CD4-positive, alpha-beta T cell treated with Interferon gamma for 1 hour (primary cell): Measurements from ENCODE around the gene HSPE1.
"Not testable (repeated sequence)": the region's sequence is repeated elsewhere in the genome, so short reads cannot be mapped to it uniquely, and the experiment has no call there.

Experiments used
- DNase-seq: peaks from one replicate; pipeline ENCODE4 v3.0.0-alpha.2; 2020

Gene HSPE1

DNA sequence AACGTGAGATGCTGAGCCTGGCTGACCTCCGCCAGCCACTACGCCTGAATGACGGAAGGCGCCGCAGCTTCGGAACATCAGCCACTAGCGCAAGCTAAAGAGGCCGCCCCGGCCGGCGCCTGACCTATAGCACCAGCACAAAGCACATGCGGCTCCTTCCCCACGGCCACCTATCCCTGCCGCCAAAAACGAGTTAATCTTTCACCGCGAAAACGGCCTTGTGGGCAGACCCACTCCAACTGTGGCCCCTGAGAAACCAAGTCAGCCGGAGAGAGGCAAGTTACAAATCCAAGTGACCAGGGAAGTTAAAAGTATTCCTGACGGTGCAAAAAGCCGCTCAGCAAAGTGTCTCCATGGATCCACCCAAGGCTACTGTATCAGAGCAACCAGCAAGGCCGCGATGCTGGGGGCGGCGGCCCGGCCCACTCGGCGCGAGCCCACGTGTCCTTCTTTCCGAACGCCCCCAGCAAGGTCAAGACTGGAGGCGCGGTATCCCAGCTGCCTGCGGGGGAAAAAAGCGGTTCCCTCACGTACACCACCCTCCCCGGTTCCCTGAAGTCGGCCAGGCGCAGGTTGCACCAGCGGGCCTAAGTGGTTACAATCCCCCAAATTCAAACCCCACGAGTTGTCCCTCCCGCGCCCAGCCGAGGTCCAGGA is 1.1 kb upstream of the HSPE1 start:
- DNase-seq = peak; percentile 51

DNA sequence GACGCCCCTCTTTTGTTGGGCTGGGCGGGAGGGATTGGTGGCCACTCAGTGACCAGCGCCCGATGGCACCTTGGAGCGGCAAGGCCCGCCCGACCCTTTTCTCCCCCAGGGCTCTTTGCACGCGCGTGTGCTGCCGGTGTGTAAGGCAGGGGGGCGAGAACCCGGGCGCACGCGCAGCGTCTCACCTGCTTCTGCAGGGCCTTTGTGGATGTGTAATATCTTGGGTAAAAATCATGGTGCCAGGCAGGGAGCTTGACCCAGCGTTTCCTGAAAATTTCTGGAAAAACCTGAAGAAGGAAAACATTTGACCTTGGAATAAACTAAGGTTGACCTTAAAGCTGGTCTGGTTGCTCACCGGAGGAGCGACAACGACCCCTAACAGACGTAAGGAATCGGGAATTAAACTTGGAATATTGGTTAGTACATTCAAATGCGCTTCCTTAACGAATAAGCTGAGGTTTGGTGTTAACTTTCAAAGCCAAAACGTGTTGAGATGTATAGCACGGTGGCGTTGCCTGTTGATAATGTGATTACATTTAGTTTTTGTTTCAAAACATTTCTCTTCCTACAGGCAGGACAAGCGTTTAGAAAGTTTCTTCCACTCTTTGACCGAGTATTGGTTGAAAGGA is 438 bp downstream of the HSPE1 start:
- no peak for DNase-seq

DNA sequence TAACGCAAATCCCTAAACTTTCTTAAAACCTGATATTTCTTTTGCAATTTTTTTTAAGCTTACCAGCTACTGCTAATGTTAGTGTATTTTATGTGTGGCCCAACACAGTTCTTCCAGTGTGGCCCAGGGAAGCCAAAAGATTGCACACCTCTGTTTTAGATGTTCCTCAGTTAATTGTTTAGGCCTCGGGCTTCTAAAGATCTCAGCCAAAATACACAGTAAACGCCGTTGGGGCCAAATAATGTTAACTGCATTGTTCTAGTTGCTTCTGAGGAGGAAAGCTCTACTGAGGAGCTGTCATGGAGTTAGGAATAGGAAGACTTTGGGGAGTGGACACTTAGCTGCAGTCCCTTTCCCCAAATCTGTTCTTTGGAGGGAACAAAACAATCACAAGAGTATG is 2.0 kb downstream of the HSPE1 start:
- no peak for DNase-seq

DNA sequence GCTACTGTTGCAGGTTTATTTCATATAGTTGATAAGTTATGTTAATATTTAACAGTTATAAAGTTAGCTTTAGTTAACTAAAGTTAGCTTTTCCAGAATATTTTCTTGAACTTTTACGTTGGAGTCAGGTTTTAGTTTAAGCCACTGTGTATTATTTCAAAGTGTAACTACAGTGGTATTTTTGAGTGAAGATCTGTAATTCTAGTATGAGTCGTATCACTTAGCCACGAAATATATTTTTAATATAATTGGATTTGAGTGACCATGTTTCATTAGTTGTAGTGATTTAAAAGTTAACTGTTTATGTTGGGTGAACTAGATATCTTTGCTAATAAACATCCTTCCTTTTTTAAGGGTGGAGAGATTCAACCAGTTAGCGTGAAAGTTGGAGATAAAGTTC is 2.5 kb downstream of the HSPE1 start:
- no peak for DNase-seq

DNA sequence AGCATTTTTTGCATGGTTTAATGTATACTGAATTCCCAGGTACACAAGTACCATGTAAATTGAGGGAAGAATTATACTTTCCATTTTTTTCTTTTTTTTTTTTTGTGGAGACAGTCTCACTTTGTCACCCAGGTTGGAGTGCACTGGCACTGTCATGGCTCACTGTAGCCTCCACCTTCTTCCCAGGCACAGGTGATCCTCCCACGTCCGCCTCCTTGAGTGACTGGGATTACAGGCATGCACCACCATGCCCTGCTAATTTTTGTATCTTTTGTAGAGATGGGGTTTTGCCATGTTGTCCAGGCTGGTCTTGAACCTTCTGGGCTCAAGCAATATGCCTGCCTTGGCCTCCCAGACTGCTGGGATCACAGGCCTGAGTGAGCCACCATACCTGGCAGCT is 3.8 kb downstream of the HSPE1 start:
- DNase-seq = no peak

DNA sequence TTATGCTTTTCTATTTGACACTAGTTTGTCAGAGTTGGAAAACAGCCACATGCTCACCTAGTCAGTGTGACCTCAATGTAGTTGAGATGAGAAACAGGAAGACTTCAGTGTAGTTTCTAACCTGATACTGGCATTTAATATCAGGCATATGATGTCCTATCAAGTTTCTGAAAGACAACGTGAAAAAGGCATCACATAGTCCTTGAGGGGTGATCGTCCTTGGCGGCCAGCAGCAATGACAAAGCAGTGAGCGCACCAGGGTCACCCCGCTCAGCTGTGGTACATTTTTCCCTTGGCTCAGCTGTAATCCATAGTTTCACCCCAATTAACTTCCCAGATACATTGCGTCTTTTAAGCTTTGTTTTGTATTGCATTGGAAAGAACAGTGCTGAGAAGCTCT is 4.3 kb downstream of the HSPE1 start:
- DNase-seq = no peak

DNA sequence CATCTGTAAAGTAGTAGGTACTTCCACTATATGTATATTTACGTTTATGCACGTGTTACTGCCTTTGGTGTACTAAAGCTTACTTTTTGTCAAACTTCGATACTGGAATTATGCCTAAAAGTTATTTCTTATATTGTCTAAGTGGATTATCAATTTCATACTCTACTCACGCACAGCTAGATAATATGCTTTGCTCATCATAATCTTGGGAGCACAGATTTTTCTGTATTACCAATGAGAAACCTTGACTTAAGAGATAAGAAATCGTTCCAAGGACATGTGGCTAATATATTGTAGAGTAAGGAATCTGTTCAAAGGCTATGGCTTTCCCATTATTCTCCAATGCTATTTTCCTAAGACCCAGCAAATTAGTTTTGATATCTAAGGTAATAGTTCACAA is 6.5 kb downstream of the HSPE1 start:
- no peak for DNase-seq

DNA sequence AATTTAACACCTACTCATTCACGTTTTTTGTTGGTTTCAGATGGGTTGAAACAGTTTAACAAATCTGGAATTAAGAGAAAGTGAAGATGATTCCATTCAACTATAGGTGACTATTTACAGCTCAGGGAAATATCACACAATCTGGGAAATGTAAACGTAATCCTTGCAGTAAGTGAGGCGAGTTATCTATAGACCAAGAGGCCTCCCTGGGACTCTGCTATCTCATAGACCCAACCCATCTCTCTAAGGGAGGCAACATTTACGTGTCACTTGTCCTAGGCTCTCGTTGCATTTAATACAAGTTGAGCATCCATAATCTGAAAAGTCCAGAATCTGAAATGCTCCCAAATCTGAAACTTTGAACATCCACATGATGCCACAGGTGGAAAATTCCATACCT is 13.7 kb downstream of the HSPE1 start:
- no peak for DNase-seq

DNA sequence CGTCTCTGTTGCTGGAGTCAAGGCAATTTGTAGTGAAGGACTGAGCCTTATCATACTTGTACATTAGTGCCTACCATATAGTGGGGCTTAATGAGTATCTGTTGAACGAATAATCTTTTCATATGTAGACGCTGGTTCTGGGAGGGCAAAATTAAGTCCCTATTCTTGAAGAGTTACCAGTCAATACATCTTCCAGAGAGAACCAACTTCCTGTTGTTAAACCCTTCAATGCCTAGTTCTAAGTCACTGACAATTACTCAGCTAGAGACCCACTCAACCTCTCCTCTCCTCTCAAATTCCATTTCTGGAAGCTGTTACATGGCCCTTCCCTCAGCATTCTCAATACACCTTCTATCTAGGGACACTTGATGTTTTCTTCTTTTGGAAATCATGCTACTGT is 14.6 kb downstream of the HSPE1 start:
- DNase-seq = no peak

DNA sequence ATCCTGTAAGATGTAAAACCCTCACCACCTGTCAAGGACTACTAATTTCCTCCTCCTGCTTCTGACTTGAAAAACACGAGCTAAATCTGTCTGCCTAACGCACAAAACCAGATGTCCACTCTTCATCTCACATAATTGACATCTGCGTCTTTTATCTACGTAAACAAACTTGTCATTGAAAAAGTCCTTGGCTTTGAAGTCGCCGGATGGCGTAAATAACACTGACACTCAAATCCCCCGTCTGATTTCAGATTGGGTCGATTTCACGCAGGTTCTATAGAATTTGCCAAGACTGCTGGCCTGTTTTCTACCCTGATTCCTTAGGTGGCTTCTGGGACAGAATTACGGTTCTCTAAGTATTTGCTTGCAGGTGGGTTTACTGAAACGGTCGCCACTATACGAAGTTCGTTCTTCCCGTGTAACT is 15.1 kb downstream of the HSPE1 start:
- DNase-seq = no peak

DNA sequence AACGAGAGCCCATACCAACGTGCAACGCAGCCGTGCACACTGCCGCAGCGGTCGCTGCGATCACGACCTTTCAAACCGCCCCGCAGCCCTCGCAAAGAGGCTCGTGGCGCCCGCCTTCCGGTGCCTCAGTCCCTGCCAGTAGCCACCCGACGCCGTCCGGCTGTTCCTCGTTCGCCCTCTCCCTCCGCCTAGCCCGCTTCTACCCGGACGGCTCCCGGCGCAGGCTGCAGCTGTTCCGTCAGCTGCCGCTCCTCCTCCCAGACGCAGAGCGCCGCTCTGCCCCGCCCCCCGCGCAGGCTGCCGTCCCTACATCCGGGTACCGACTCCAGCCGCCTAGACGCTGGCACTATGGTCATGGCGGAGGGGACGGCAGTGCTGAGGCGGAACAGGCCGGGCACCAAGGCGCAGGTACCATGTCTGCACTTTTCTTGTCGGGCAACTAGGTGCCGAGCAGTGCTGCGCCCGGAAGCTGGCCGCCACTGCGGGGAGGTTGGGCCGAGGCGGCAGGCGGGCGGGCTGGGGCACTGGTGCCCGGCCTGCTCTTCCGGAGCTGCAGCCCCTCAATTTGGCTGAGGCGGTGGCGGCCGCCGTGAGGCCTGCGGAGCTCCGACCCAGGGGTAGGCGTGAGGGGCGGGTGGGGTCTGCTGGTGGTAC is 15.7 kb downstream of the HSPE1 start, which contains the start of gene MOB4:
Gene MOB4, plus strand, starts transcription at position 328 of the 654 bp plus-strand sequence. Its CDS starts 21 bp downstream, at position 349.
- peak; percentile 94 for DNase-seq

DNA sequence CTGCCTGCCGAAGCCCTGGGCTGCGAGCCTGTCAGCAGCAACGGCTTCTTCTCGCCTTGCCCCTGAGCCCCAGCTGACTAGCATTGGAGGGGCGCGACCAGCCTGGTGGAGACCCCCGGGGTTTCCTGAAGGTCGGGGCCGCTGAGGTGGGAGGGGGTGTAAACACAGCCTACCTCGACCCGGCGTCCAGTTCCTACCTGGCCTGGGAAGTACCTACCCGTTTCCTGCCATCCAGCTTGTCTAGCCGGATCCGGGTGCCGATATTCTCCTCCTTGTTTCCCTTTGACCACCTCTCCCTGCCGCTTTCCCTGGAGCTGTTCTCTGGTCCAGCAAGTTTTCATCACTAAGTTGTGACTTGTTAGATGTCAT is 16.2 kb downstream of the HSPE1 start:
- DNase-seq = no peak

DNA sequence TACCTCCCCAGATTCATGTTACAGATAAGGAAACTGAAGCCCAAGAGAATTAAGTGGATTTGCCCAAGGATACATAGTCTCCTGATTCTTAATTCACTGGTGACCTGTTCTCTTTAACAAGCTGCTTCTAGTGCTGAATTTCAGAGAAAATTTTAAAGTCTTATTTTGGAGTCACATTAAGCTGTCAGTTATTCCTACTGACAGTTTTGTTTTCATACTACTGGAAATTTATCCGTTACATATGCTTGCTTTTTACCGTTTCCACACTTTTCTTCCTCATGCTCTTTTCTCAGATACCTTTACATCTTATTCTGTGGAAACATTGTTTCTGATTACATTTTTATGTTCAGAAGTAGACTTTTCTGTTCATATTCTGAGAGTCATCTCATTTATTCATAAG is 17.0 kb downstream of the HSPE1 start:
- no peak for DNase-seq

DNA sequence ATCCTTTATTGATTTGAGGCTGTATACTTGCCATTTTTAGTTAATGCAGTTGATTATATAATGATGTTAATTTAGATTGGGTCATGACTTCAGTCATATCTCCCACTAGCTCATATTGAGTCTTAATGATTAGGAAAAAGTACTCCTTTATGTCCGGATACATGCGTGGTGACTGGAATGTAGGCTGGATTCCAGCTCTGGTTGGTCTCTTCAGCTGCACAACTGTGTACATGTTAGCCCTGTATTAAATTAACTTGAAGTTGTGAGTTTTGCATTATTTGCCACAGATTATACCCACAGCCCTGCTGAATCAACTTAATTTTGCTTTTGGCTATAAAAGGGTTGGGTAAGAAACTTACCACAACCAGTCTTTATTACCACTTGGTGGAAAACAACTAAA is 38.2 kb downstream of the HSPE1 start:
- no peak for DNase-seq

DNA sequence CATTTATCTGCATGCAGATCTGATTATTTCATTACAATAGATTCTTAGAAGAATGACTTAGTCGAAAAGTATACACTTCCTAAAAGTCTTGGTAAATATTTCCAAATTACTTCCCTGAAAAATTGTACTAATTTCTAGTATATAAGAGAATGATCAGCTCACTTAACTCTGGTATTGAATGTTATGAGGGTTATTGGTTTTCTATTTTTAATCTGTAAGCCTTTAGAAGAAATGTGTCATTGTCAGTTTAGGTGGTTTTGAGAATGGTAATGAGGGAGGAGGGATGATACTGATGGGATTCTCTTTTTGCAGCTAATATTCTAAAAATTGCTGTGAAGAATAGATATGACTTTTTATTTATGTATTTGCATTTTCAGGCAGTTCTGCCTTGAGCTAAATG is 39.6 kb downstream of the HSPE1 start:
- no peak for DNase-seq

DNA sequence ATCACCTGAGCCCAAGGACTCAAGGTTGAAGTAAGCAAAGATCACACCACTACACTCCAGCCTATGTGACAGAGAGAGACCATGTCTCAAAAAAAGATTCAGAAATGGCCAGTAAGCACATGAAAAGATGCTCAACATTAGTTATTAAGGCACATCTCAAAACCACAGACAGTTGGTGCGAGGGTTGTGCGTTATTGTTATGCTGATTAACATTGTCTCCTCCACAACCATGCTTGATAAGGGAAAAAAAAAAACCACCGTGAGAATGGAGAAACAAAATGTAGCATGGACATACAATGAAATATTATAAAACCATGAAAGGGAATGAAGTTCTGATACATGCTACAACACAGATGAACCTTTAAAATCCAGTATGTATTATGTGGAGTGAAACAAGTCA is 43.0 kb downstream of the HSPE1 start:
- DNase-seq = no peak

DNA sequence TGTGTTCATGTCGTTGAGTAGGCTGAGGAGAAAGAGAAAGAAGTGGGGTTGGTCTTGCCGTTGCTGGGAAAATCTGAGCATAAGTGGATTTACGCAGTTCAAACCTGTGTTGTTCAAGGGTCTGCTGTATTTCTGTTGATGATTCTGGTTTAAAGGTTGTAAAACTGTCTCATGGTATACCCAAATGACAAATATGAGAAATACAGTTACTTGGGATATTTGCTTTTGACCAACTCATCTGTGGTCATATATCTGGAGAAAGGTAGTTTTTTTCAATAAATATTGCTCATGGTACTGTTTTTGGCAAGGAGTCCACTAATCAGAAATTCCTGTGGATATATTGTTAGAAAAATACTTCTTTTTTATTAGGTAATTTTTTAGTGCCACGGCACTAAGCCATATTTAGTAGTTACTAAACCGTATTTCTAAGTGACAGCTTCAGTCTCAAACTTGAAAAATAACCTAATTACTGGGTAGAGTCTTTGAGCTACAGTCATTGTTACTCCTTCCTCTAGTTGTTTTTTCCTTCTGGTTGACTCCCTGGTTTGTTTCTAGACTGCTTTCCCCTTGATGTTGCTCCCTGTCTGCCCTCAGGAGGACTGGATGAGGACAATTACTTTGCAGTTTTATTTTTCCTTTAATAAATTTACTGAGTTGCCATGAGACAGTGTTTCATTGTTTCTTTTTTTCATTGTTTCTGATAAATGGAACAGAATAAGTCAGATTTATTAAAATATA is 47.2 kb downstream of the HSPE1 start:
- no peak for DNase-seq

DNA sequence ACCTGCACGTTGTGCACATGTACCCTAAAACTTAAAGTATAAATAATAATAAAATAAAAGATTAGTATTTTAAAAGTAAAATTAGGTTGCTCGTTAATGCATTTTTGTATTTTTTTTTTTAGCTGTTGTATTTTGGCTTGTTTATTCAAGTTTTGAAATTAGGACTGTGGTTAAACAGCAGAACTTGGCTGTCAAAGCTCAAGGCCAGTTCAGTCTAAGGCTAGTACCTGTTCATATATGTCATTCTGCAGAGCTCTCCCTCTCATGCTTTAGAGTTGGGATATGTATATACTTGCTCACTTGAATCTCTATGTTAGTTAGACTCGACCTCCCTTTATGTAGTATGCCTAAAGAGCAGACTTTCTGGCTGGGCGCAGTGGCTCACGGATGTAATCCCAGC is 48.4 kb downstream of the HSPE1 start:
- DNase-seq = no peak

DNA sequence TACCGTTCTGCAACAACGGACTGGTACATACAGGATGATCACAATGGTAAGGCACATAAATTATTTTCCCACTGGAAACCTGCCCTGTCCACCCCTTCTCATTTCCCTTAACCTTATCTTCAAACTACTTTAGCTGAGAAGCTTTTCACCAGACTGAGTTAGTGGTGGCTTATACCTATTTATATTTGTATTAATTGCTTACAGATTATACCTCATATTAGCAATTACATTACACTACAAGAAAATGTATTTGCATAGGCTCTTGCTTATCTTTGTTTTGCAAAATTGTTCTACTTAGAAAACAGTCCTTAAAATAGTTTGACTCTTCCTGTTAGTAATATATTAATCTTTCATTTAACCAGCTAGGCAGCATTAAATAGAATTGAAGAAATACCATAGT is 51.1 kb downstream of the HSPE1 start:
- DNase-seq = not testable (repeated sequence)
